Karpas-422 (cell line): ENCODE data around the gene ZNF200. TPM values are rescaled to one million over a fixed set of nuclear protein-coding genes. Genes with fewer than 3 reads are reported as not detected.

ENCODE experiments used
- DNase-seq: peaks from one replicate; pipeline ENCODE4 v3.0.0-alpha.2; 2015
- H2AFZ ChIP-seq: fragments of 200-600 bp; sonication (generic); 2 replicates; pipeline ENCODE4 v1.6.1; 2014; ENCODE audit warnings: antibody characterized with exemption, low read length, mixed read lengths
- H3K27ac ChIP-seq: fragments of 200-600 bp; sonication (generic); 2 replicates; pipeline ENCODE4 v1.5.1; 2014; ENCODE audit warnings: mild to moderate bottlenecking, low read length, moderate library complexity
- H3K27me3 ChIP-seq: fragments of 200-600 bp; sonication (generic); 2 replicates; pipeline ENCODE4 v1.6.1; 2014; ENCODE audit warnings: low read length, mixed read lengths
- H3K36me3 ChIP-seq: fragments of 200-600 bp; sonication (generic); 2 replicates; pipeline ENCODE4 v1.6.1; 2014; ENCODE audit warnings: low read length, mixed read lengths; ENCODE audit not compliant: insufficient read depth
- H3K4me1 ChIP-seq: fragments of 200-600 bp; sonication (generic); 2 replicates; pipeline ENCODE4 v1.6.1; 2014; ENCODE audit warnings: mild to moderate bottlenecking, low read length, mixed read lengths
- H3K4me2 ChIP-seq: fragments of 200-600 bp; sonication (generic); 2 replicates; pipeline ENCODE4 v1.6.1; 2014; ENCODE audit warnings: low read length, low read depth, mild to moderate bottlenecking; ENCODE audit not compliant: poor library complexity, severe bottlenecking
- H3K4me3 ChIP-seq: fragments of 200-600 bp; sonication (generic); 2 replicates; pipeline ENCODE4 v1.5.1; 2014; ENCODE audit warnings: mild to moderate bottlenecking, antibody characterized with exemption, low read length, mixed read lengths
- H3K79me2 ChIP-seq: fragments of 200-600 bp; sonication (generic); 2 replicates; pipeline ENCODE4 v1.6.1; 2014; ENCODE audit warnings: mild to moderate bottlenecking, low read length, mixed read lengths
- H3K9ac ChIP-seq: fragments of 200-600 bp; sonication (generic); 2 replicates; pipeline ENCODE4 v1.6.0; 2014; ENCODE audit warnings: low read length
- H3K9me2 ChIP-seq: fragments of 200-600 bp; sonication (generic), shearing (Covaris generic); replicated peaks from 2 replicates; pipeline ENCODE4 v1.6.0; 2014; ENCODE audit warnings: mild to moderate bottlenecking, low read length, moderate library complexity; ENCODE audit not compliant: insufficient read depth
- H3K9me3 ChIP-seq: fragments of 300-700, 200-600 bp; sonication (generic); 2 replicates; pipeline ENCODE4 v1.6.1; 2014; ENCODE audit warnings: low read length, mixed read lengths
- H4K20me1 ChIP-seq: fragments of 200-600 bp; sonication (generic); 2 replicates; pipeline ENCODE4 v1.6.1; 2014; ENCODE audit warnings: mild to moderate bottlenecking, antibody characterized with exemption, low read length, low read depth; ENCODE audit not compliant: insufficient read depth
- total RNA-seq: library from RNA; depleted of rRNA; stranded (reverse); fragments of >200 nt; shearing (Covaris generic); gene quantifications from 2 replicates; pipeline ENCODE4 v1.2.3, GENCODE V29; 2014; ENCODE audit warnings: low replicate concordance; rRNA removed

Gene ZNF200
- total RNA-seq, 1 experiment from 2014 or later: 12.1 TPM

- no peaks in the 10 kb centered on the region for H3K79me2 ChIP-seq
- no peak for DNase-seq
- no peaks in the 10 kb centered on the region for H3K4me1 ChIP-seq
- H3K27ac ChIP-seq: no peak overlapping the region
- no peaks in the 10 kb centered on the region for H3K36me3 ChIP-seq
- no peaks in the 10 kb centered on the region for H3K9me3 ChIP-seq
- H3K9me2 ChIP-seq: no peaks in the 10 kb centered on the region
- H3K4me2 ChIP-seq: no peak overlapping the region
- no peaks in the 10 kb centered on the region for H4K20me1 ChIP-seq
- no peak overlapping the region for H3K4me3 ChIP-seq
- no peak overlapping the region for H2AFZ ChIP-seq
- H3K9ac ChIP-seq: no peak overlapping the region
- H3K27me3 ChIP-seq: no peaks in the 10 kb centered on the region
Observed at GRCh38 chr16:3180445-3180878, 54.5 kb downstream of the ZNF200 start.

DNA sequence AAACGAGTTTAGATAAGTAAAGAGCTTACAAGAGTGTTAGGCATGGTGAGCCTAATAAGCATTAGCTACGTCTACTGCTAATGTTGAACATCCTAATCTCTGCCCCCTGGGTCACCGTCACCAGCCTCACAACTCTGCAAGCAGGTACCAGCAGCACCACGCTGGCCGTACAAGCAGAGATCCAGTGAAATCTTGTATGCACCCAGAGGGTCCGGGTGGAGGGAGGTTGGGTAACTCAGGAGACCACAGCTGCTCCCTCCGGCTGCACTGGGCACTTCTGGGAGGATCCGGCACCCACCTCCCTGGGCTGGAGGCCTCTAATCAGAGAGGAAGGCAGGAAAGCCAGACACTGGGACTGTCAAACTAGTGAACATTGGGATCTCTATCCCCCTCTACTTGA, 55.3 kb downstream of the ZNF200 start:
- Histone ChIP-seq H3K4me1 (no peaks in the 10 kb centered on the region), H3K9me3 (no peaks in the 10 kb centered on the region), H3K27ac (no peak overlapping the region), H4K20me1 (no peaks in the 10 kb centered on the region), H3K9me2 (no peaks in the 10 kb centered on the region), H3K4me3 (no peak overlapping the region), H3K27me3 (no peaks in the 10 kb centered on the region), H3K4me2 (no peak overlapping the region), H3K9ac (no peak overlapping the region), H3K36me3 (no peaks in the 10 kb centered on the region), H3K79me2 (no peaks in the 10 kb centered on the region), H2AFZ (no peak overlapping the region)
- DNase-seq: no peak

- no peak overlapping the region for H3K4me2 ChIP-seq
- no peak overlapping the region for H2AFZ ChIP-seq
Observed at GRCh38 chr16:3175157-3176093, 59.5 kb downstream of the ZNF200 start.

DNA sequence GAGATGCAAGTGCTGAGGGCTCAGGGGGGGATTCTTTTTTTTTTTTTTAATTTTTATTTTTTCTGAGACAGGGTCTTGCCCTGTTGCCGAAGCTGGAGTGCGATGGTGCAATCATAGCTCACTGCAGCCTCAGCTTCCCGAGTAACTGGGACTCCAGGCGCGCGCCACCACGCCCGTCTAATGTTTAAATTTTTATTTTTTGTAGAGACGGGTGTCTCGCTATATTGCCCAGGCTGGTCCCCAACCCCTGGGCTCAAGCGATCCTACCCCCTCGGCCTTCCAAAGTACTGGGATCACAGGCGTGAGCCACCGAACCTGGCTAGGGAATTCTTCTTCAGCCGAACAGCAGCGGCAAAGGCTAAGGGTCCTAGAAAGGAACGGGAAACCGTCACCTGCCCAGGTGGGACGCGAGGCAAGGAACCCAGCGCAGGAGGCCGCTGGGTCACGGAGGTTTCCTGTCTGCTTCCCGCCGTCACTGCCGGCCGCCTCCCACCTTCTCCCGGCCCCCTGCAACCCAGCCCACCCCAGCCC, 60.3 kb downstream of the ZNF200 start:
- Histone ChIP-seq H3K4me2 (peak overlapping the region; percentile 72), H3K27me3 (no peaks in the 10 kb centered on the region), H2AFZ (no peak overlapping the region), H3K27ac (no peak overlapping the region), H3K9me3 (no peaks in the 10 kb centered on the region), H3K4me3 (no peak overlapping the region), H3K36me3 (no peaks in the 10 kb centered on the region), H4K20me1 (no peaks in the 10 kb centered on the region), H3K9me2 (no peaks in the 10 kb centered on the region), H3K79me2 (no peaks in the 10 kb centered on the region), H3K9ac (no peak overlapping the region), H3K4me1 (peaks cover 21% of the 10 kb centered on the region)
- DNase-seq: no peak

More at GRCh38 chr16:3175157-3176093, 59.5 kb downstream of the ZNF200 start:
- no peaks in the 10 kb centered on the region for H3K36me3 ChIP-seq
- H3K9ac ChIP-seq: no peak overlapping the region
- no peak overlapping the region for H3K4me3 ChIP-seq
- H4K20me1 ChIP-seq: no peaks in the 10 kb centered on the region
- no peaks in the 10 kb centered on the region for H3K9me2 ChIP-seq
- peaks cover 21% of the 10 kb centered on the region for H3K4me1 ChIP-seq
- no peaks in the 10 kb centered on the region for H3K27me3 ChIP-seq
- peak; percentile 76 for DNase-seq
- H3K27ac ChIP-seq: no peak overlapping the region
- no peaks in the 10 kb centered on the region for H3K9me3 ChIP-seq
- no peaks in the 10 kb centered on the region for H3K79me2 ChIP-seq

- Histone ChIP-seq H3K9me3 (no peaks in the 10 kb centered on the region), H4K20me1 (no peaks in the 10 kb centered on the region), H3K36me3 (no peaks in the 10 kb centered on the region), H3K4me3 (peak overlapping the region; percentile 52; the same call in 1 of the 2 replicates), H3K4me2 (peak overlapping the region; percentile 72), H2AFZ (0 out of 2 replicates have a peak overlapping the region, but pooled peaks have one; percentile 84), H3K79me2 (no peaks in the 10 kb centered on the region), H3K27me3 (no peaks in the 10 kb centered on the region), H3K9me2 (no peaks in the 10 kb centered on the region), H3K9ac (peak overlapping the region; percentile 48), H3K4me1 (peaks cover 21% of the 10 kb centered on the region), H3K27ac (no peak overlapping the region)
- DNase-seq: peak; percentile 88
Observed at GRCh38 chr16:3173892-3174617, 60.9 kb downstream of the ZNF200 start.

Other genes with a start within 250 kb of the ZNF200 start
- not detected in 2 replicates for gene CLDN9, start 222.2 kb downstream of the ZNF200 start, total RNA-seq
- not detected in 2 replicates for gene CLDN6, start 217.0 kb downstream of the ZNF200 start, total RNA-seq
- 4.9 and 9.4 TPM in 2 replicates for gene TNFRSF12A, start 214.8 kb downstream of the ZNF200 start, total RNA-seq
- gene HCFC1R1, start 211.2 kb downstream of the ZNF200 start, total RNA-seq: 51.7 and 67.8 TPM in 2 replicates
- gene THOC6, start 211.1 kb downstream of the ZNF200 start, total RNA-seq: 20.0 and 35.8 TPM in 2 replicates
- gene BICDL2, start 198.2 kb downstream of the ZNF200 start, total RNA-seq: not detected in 2 replicates
- 0.15 and 0.47 TPM in 2 replicates for gene MMP25, start 188.6 kb downstream of the ZNF200 start, total RNA-seq
- gene IL32, start 169.5 kb downstream of the ZNF200 start, total RNA-seq: not detected in 2 replicates
- gene ZSCAN10, start 135.9 kb downstream of the ZNF200 start, total RNA-seq: not detected in 2 replicates
- not detected in 2 replicates for gene ZNF205, start 122.6 kb downstream of the ZNF200 start, total RNA-seq
- 2.0 and 8.0 TPM in 2 replicates for gene ZNF213, start 100.1 kb downstream of the ZNF200 start, total RNA-seq
- not detected in 2 replicates for gene OR1F1, start 47.0 kb downstream of the ZNF200 start, total RNA-seq
- gene MEFV, start 21.5 kb upstream of the ZNF200 start, total RNA-seq: not detected in 2 replicates
- 26.6 and 45.7 TPM in 2 replicates for gene ZNF263, start 48.3 kb upstream of the ZNF200 start, total RNA-seq
- 2.8 and 4.1 TPM in 2 replicates for gene TIGD7, start 70.3 kb upstream of the ZNF200 start, total RNA-seq
- gene ZNF75A, start 70.3 kb upstream of the ZNF200 start, total RNA-seq: 22.0 and 26.1 TPM in 2 replicates
- 0.14 TPM in 1 of 2 replicates, not detected in the other for gene OR2C1, start 120.7 kb upstream of the ZNF200 start, total RNA-seq
- 25.8 TPM in 2 replicates for gene ZSCAN32, start 165.8 kb upstream of the ZNF200 start, total RNA-seq
- 17.7 and 22.4 TPM in 2 replicates for gene ZNF174, start 166.1 kb upstream of the ZNF200 start, total RNA-seq
- gene ZNF597, start 208.3 kb upstream of the ZNF200 start, total RNA-seq: 1.3 and 3.1 TPM in 2 replicates
- 15.1 and 18.4 TPM in 2 replicates for gene NAA60, start 208.5 kb upstream of the ZNF200 start, total RNA-seq